HepG2 (cell line): ENCODE data around the gene GBGT1. TPM values are rescaled to one million over a fixed set of nuclear protein-coding genes. Genes with fewer than 3 reads are reported as not detected.
A peak's percentile ranks its signal among the peaks of the same experiment; 100 is the strongest.

Experiments
- AFF4 ChIP-seq: sonication (generic); formaldehyde crosslinking; IDR thresholded peaks from 2 replicates; pipeline ENCODE4 v1.4.0; 2020; ENCODE audit warnings: missing genetic modification reagents
- ETV6 ChIP-seq: sonication (generic); formaldehyde crosslinking; conservative IDR thresholded peaks from 2 replicates; pipeline ENCODE4 v1.4.0; 2020; ENCODE audit warnings: missing genetic modification reagents
- MAF1 ChIP-seq: sonication (generic); formaldehyde crosslinking; IDR thresholded peaks from 2 replicates; pipeline ENCODE4 v1.5.0; 2020; ENCODE audit warnings: missing genetic modification reagents, borderline replicate concordance
- MBNL3 ChIP-seq: fragments of 250-450 bp; sonication (Bioruptor Pico); conservative IDR thresholded peaks from 2 replicates; pipeline ENCODE4 v1.8.0; 2022; ENCODE audit warnings: mild to moderate bottlenecking, inconsistent platforms
- PBX3 ChIP-seq: sonication (generic); formaldehyde crosslinking; IDR thresholded peaks from 2 replicates; pipeline ENCODE4 v1.8.1; 2023; ENCODE audit warnings: missing genetic modification reagents, inconsistent platforms, borderline replicate concordance
- SOX6 ChIP-seq, 2 experiments: fragments of 450-650 bp in 1 of 2; sonication (generic) in 1 of 2; formaldehyde crosslinking in 1 of 2; IDR thresholded peaks; 2 replicates each; pipeline versions ENCODE4 v1.4.0 to v1.6.1; 2017 to 2020; ENCODE audit warnings: antibody characterized with exemption in 1 of 2, mild to moderate bottlenecking in 1 of 2, missing genetic modification reagents in 1 of 2
- TEAD3 ChIP-seq: optimal IDR thresholded peaks from 2 replicates; pipeline ENCODE3; 2016; ENCODE audit warnings: borderline replicate concordance
- TRAFD1 ChIP-seq: sonication (generic); formaldehyde crosslinking; IDR thresholded peaks from 2 replicates; pipeline ENCODE4 v1.5.1; 2020; ENCODE audit warnings: missing genetic modification reagents, mild to moderate bottlenecking, borderline replicate concordance
- ZBTB40 ChIP-seq, 2 experiments: fragments of 450-650 bp in 1 of 2; sonication (generic) in 1 of 2; formaldehyde crosslinking in 1 of 2; IDR thresholded peaks; 2 replicates each; pipeline versions ENCODE4 v1.6.1 to v1.8.0; 2016 to 2022; ENCODE audit warnings: antibody characterized with exemption in 1 of 2, mild to moderate bottlenecking in 1 of 2, missing genetic modification reagents in 1 of 2
- ZNF180 ChIP-seq: sonication (generic); formaldehyde crosslinking; IDR thresholded peaks from 2 replicates; pipeline ENCODE4 v1.4.0; 2020; ENCODE audit warnings: low read depth, missing genetic modification reagents, borderline replicate concordance
- ZNF724P ChIP-seq: sonication (generic); formaldehyde crosslinking; IDR thresholded peaks from 2 replicates; pipeline ENCODE4 v1.8.0; 2022; ENCODE audit warnings: missing genetic modification reagents, borderline replicate concordance
- polyA plus RNA-seq, 8 experiments: library from polyadenylated mRNA; depleted of rRNA in 3 of 8; stranded (reverse) in 7 of 8; unstranded in 1 of 8; fragments of >200 nt; fragmentation: Illumina TruSeq in 4 of 8; extraction: Trizol in 4 of 8; gene quantifications; 2 replicates each; pipeline versions ENCODE4 v1.2.1 to v1.2.3, GENCODE V29; 2011 to 2016; ENCODE audit warnings: low read depth in 4 of 8, missing spikeins in 1 of 8, mixed read lengths in 1 of 8; ENCODE audit not compliant: insufficient read depth in 1 of 8
- total RNA-seq, 5 experiments: library from RNA; depleted of rRNA; stranded (reverse); fragments of >200 nt; fragmentation: Illumina TruSeq; extraction: Trizol; gene quantifications; 2 replicates each; pipeline ENCODE4 v1.2.3, GENCODE V29; 2016; ENCODE audit warnings: low read depth in 1 of 5

The GBGT1 gene
- total and polyA plus RNA-seq, 2 of the 13 experiments (the other 11 are each of a cell fraction or from before 2014, with no cell fraction given): not detected

GRCh38 chr9:133121198-133121914, 42.4 kb downstream of the GBGT1 start, which contains the start of gene RALGDS (continued):
- TF ChIP-seq TRAFD1 (CRISPR knock-in tag) (no peak), AFF4 (no peak), ZNF180 (CRISPR knock-in tag) (no peak), PBX3 (CRISPR knock-in tag) (no peak), ETV6 (CRISPR knock-in tag) (no peak), SOX6 (IDR thresholded peaks at IDR 0.05) (no peak), SOX6 (CRISPR knock-in tag; IDR thresholded peaks at IDR 0.05) (0 out of 2 replicates have a peak, but pooled peaks have one; percentile 14), ZBTB40 (IDR thresholded peaks at IDR 0.05) (no peak), ZBTB40 (CRISPR knock-in tag; IDR thresholded peaks at IDR 0.05) (no peak), MAF1 (CRISPR knock-in tag) (no peak), TEAD3 (CRISPR knock-in tag) (no peak), ZNF724P (no peak), MBNL3 (CRISPR knock-in tag) (no peak)
